Fibroblast of upper back skin (primary cell): ENCODE data around the gene MMP23B.
"Not testable (repeated sequence)": the region's sequence is repeated elsewhere in the genome, so short reads cannot be mapped to it uniquely, and the experiment has no call there.

Source experiments
- DNase-seq: peaks from one replicate; pipeline ENCODE4 v3.0.0-alpha.2; 2013

Gene MMP23B

GRCh38 chr1:1634613-1635012, 2.6 kb downstream of the MMP23B start:
- DNase-seq, result not testable (repeated sequence)

DNA sequence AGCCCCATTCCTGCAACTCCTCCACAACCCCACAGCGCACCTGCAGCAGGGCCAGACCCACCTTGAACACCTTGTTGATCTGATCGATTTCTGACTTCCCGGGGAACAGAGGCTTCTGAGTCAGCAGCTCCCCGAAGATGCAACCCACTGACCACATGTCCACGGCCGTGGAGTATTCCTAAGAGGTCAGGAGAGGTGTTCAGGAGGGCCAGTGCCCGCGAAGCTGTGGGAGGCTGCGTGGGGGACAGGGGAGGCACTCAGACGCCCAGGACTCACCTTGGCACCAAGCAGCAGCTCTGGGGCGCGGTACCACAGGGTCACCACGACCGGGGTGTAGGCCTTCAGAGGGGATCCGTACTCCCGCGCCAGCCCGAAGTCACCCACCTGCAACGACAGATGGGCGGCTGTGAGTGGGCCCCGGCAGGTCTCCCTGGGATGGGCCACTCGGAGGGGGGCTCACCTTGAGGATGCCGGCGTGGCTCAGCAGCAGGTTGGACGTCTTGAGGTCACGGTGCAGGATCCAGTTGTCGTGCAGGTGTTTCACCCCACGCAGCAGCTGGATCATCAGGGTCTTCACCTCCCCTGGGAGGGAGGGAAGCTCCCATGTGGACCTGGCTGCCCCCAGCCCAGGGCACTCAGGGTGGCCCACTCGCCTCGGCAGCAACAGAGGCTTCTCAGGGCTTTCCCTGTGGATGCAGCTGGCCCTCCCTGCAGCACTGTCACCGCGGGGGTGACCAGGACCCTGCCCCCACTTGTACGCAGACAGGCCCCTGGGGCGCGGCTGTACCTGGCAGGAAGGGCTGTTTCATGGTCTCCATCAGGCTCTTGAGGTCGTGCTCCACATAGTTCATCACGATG, 4.9 kb downstream of the MMP23B start:
- DNase-seq, result not testable (repeated sequence)

DNA sequence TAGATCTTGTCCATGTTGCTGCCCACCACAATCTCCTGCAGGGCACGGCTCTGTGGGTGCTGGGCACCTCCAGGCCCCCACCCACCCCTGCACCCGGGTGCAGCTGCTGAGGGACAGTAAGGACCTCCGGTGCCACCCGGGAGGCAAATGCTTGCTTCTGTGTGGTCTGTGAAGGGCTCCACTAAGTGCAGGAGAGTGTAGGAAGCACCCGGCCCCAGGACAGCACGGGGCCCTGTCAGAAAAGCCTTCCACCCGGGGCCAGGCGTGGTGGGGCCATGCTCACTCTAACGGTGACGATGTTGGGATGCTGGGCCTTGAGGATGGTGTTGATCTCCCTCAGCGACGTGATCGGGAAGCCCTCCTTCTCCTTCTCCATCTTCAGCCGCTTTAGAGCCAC, 5.5 kb downstream of the MMP23B start:
- not testable (repeated sequence) for DNase-seq

DNA sequence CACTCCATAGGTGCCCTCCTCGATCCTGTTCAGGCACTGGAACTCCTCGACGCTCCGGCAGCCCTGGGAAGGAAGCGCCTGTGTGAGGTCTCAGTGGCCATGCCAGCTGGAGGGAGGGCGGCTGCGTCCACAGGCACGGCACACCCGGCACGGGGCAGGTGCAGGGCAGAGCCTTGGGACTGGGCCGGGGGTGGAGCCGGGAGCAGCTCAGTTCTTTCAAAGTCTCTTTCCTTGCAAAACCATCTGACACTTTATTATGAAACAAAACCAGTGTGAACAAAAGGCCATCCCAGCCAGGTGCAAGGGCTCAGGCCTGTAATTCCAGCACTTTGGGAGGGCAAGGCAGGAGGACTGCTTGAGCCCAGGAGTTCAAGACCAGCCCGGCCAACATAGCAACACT, 6.6 kb downstream of the MMP23B start:
- DNase-seq, result not testable (repeated sequence)

DNA sequence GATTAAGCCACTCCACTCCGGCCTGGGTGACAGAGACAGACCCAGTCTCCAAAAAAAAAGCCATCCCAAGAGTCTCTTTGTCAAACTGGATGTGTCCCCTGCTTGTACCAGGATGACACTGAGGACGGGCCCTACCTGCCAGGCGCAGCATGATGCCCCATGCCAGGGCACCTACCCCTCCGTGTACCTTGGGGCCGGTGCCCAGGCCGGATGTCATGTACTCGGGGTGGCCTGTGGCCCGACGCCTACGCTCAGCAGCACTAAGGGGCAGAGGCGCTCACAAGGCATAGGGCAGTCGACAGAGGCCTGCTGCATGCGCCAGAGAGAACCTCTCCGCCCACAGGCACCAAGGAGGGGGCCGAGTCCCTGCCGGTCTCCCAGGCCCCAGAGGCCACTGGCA, 7.4 kb downstream of the MMP23B start:
- not testable (repeated sequence) for DNase-seq

- not testable (repeated sequence) for DNase-seq
Measured at GRCh38 chr1:1640081-1640480, 8.1 kb downstream of the MMP23B start.

- DNase-seq, result not testable (repeated sequence)
Measured at GRCh38 chr1:1640711-1641461, 8.9 kb downstream of the MMP23B start.

DNA sequence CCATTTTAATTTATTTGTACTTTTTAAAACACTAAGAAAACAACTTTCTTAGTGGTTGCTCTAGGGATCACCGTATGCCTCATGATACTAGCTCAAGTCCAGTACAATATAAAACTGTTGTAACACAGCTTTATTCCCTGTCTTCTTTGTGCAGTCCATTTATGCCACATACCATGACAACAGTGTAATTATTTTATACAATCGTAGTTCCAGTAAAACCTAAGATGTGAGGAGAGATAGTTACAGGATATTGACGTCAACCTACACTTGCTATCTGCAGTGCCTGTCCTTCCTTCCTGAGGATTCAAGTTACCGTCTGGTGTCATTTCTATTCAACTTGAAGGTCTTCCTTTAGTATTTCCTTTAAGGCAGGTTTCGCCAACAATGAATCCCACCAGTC, 14.4 kb downstream of the MMP23B start:
- DNase-seq, result not testable (repeated sequence)

DNA sequence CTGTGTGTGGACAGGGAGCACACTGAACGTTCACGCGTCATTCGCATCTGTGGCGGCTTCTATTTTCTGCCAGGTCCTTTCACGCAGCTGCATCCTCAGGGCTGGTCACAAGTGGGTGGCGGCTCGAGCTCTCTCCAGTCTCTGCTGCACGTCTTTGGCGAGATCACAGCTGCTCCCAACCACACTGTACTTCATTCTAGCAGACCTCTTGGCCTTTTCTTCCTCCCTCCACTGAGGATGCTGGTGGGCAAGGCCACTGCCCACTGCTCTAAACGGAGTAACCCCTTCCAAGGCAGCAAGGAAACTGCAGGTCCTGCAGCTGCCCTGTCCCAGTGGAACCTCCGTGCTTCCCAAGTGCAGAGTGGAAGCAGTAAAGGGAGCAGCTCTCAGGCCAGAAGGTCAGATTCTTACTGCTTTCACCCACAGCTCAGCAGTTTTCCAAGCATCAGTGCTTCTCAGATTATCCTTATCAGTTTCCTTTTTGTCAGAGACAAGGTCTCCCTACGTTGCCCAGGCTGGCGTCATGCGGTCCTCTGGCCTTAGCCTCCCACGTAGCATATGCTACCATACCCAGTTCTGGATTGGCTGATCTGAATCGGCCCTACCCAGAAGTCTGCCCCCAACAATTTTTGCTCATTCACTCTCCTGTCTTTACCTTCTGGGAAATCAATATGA, 15.7 kb downstream of the MMP23B start:
- DNase-seq, result not testable (repeated sequence)

DNA sequence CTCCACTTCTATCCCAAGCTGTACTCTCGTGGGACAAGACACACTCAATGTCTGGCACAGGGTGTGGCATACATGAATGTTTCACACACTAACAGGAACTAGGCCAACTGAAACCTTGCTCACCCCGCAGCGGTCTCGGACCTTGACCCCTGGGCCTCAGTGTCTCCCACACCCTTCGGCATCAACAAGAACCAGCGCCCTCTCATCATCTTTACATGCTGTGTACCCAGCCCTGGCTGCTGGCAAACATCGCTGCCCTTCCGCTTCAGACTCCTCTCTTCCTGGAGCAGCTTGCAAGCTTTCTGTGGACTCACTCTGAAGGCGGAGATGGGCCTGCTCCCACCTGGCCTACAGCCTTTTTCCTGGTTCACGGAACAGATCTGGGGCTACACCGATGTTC, 16.3 kb downstream of the MMP23B start:
- DNase-seq, result not testable (repeated sequence)

GRCh38 chr1:1658583-1659549, 26.9 kb downstream of the MMP23B start, which contains the start of gene CDK11B:
TSS of gene CDK11B (minus strand) at chr1:1659004. CDS start at chr1:1657485, 1,519 bp downstream.
- DNase-seq, result peak; percentile 98

DNA sequence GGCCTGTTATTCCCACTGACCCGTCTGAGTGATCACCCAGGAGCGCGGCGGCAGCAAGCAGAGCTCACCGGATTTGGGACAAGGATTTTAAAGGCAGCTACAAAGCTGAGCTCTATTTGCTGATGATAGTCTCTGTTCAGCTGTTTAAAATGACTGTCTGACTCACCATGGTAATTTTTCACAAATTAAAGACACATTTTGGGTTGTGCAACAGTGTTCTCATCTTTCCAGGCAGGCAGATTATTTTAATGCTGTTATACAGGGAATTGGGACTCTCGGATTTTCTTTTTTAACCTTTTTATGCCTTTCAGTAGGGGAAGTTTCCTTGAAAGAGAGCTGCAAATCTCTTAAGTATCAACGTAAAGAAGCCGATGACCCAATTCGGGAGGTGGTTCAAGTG, 30.4 kb downstream of the MMP23B start:
- DNase-seq, result peak; percentile 33

DNA sequence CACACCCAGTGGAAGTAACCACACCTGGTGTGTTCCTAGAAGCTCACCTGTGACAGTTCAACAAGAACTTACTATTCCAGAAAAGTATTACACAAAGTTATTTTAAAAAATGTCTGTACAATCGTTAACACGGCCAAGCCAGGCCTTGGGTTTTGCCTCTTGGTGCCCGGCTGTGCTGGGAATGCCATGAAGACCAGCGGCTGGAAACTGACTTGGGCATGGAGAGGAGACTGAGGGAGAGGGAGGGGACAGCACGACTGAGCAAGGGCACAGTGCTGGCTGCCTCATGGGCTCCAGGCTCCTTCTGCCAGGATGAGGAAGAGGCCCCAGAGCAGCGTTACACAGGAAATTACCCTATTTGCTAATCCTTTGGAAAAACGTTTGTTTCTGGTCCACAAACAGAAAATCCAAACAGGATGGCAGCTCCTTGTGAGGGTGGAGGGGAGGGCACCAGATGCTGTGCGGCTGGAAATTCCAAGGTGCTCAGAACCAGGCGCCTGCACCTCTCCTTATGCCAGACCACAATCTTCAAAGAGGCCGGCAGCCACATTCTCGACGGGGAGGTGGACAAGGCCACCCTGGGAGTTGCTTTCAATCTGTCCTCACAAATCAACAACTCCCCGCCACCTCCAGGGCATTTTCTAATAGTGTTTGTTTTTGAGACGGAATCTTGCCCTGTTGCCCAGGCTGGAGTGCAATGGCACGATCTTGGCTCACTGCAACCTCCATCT, 31.0 kb downstream of the MMP23B start:
- peak; percentile 18 for DNase-seq

DNA sequence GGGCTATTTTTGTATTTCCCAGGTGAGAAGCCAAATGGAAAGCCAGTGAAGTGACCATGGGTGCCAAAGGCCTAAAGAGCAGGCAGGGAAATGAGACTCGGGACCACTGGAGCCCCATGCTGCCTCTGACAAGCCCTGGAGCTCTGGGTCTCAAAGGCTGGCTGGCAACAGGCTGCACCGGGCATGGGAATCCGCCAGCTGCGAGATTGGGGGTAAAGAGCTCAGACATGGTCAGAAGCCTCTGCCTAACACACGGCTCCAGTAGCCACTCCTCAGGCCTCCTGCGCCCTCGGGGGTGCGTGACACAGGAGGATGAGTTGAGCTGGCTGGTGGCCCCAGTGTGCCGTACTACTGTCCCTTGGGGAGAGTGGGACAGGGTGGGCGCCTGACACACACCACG, 32.3 kb downstream of the MMP23B start:
- DNase-seq, result not testable (repeated sequence)

DNA sequence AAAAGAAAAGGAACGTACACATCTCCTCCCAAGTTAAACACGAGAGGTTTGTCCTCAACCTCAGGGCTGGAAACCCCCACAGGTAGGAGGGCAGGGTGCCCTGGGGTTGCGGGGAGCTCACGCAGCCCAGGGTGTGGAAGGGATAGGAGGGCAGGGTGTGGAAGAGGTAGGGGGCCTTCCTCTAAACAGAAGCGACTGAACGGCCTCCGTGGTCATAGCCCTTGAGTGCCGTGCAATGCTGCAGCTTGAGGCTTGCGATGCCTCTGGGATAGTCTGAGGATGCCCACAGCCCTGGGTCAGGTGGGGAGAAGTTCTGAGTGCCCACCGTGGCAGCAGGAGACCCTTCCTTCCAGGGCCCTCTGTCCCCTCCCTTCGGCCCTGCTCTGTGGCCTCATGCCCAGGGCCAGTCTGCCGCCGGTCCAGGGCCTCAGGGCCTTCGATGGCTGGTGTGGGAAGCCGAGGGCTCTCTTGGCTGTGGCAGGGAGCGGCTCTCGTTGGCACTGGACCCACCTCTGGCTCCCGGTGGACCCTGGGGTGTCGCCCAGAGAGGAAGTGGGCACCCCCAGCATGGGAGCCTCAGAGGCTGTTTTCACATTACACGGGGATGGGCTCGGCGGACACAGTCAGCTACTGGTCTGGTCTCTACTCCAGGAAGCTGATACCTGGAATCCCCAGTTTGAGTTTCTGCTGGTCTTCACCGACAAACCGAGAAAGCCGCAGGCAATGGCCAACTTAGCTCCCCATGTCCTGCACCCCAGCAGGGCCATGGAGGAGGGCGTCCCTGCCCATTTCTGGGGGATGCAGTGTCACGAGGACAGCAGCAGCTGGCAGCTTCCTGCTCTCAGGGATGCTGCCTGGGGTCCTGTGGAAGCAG, 33.2 kb downstream of the MMP23B start:
- DNase-seq, result no peak

GRCh38 chr1:1665815-1666251, 33.9 kb downstream of the MMP23B start:
- DNase-seq, result no peak

DNA sequence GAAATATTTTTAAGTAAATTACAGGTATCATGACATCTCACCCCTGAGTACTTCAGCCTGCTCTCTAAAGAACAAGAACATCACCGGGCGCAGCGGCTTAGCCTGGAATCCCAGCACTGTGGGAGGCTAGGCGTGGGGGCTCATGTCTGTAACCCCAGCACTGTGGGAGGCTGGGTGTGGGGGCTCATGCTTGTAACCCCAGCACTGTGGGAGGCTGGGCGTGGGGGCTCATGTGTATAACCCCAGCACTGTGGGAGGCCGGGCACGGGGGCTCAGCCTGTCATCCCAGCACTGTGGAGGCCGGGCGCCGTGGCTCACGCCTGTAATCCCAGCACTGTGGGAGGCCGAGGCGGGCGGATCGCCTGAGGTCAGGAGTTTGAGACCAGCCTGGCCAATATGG, 34.6 kb downstream of the MMP23B start:
- DNase-seq, result no peak

GRCh38 chr1:1669468-1670440, 37.8 kb downstream of the MMP23B start:
- DNase-seq, result no peak

- DNase-seq, result no peak
Measured at GRCh38 chr1:1670866-1671265, 38.9 kb downstream of the MMP23B start.
